HG03066 (cell line): ENCODE measurements around the gene STMND1.

Experiments
- ATAC-seq: cut with Tn5 transposase; IDR thresholded peaks from one replicate; pipeline ENCODE4 v1.9.1; 2021; ENCODE audit warnings: low read depth; ENCODE audit not compliant: unreplicated experiment

The STMND1 gene

DNA sequence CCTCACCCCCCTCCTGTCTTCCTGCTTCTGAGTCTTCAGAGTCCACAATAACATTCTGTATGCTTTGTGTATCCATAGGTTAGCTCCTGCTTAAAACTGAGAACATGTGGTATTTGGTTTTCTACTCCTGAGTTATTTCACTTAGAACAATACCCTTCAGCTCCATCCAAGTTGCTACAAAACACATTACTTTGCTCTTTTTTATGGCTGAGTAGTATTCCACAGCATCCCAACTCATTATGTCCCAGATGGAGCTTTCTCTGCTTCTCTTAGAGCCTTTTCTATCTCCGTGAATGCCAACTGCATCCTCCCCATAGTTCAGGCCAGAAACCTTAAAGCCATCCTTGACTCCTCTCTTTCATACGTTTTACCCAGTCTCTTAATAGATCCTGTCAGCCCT lies 55.8 kb downstream of the STMND1 start:
- ATAC-seq, result no peak

DNA sequence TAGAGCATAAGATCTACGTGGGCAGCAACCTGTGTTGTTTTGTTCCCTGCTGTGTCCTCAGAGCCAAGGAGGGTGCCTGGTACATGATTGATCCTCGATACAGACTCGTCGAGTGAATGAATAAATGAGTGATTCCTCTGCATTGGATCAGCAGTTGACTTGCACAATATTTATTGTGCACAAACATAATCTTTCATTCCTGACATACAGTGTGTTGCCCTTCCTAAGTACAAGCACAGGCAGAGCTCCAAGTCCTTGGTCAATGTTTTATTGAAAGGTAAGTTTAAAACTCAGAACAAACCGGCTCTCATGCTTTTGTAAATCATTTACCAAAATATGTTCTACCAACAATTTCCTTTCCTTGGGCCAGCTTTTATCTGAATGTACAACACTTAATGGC lies 57.4 kb downstream of the STMND1 start:
- ATAC-seq, result no peak

DNA sequence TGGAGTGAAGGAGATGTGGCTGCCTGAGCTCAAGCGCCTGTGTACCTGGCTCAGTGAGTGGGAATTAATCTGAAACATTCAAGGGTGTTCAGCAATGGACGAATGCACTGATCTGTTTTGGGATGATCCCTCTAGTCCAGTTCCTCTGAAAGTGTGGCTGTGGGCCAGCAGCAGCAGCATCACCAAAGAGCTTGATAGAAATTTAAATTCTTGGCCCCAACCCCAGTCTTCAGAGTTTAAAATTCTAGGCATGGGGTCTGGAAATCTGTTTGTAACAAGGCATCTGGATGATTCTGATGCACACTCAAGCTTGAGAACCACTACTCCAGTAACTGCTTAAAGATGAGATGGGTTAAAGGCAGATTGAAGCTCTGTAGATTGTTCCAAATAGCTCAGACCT lies 59.2 kb downstream of the STMND1 start:
- no peak for ATAC-seq

DNA sequence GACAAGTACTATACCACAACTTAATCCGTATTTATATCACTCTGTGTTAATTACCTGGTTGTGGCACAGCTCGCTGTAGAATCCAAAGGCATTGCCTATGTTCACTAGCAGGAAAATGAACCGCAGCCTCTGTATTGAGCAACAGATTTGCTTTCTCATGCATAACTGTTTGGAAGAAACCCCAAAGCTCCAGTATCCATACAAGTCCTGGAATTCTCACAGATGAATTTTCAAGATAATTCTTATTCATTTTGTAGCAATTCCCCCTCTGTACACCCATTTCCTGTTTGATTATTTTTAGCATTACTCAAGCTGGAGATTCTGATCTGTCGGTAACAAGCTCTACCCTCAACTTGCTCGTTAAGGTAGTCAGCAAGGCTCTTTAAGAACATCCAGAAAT lies 63.5 kb downstream of the STMND1 start:
- no peak for ATAC-seq

DNA sequence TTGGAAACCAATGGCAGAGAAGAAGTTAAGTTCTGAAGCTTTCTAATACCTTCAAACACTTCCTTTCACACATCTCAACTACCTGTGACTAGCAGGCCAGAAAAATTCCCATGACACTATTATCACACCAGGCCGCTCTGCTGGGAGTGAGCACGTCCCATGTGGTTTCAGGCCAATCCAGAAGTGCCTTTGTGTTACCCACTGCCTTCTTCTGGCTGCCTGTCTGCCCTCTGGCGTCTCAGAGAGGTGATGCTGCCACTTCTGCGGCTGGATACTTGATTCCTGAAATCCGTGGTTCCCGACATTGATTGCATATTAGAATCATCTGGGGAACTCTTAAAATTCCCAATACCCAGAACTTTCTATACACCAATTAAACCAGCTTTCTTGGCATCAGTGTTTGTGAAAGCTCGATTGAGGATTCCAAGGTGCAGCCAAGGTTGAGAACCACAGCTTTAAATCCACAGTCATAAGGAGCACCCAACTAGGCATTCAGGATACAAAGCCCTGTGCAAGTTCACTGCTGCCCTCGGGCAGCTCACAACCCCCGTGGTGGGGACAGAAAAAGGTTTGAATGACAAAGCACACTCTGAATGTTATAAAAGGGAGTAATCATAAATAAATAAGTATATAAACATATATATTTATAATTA lies 65.6 kb downstream of the STMND1 start:
- ATAC-seq, result no peak

DNA sequence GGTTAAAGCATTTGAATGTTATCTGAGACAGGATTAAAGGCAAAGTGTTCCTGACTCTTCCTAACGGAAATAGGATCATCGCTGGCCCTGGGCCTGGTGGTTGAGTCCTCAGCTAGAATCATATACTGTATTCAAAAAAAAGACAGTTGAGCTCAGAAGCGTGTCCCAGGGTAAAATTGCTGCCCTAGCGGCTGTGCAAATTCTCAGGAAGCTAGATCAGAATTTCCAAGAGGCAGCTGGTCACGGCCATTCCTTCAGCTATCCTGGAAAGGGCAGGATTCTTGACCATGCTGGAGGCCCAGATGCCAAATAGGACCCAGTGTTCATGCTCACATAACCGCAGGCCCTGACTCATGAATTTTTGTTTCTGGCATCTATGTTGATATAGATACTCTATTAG lies 67.4 kb downstream of the STMND1 start:
- ATAC-seq, result no peak

DNA sequence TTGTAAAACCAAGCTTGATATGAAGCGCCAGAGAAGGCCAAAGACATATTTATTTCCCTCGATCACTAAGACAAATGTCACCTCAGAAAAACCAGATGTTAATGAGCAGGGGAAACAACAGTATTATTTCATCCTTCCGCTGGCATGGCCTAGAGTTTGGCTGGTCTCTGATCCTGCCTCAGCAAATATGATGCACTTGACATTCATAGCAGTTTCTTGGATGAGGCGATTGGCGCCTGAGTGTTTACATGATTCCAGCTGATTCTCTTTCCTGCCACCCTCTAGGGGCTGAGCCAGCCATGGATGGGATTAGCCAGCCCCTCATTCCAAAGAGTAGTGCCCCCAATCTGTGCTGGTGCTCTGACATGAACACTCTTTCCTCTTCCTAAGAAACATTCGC lies 67.9 kb downstream of the STMND1 start:
- no peak for ATAC-seq

DNA sequence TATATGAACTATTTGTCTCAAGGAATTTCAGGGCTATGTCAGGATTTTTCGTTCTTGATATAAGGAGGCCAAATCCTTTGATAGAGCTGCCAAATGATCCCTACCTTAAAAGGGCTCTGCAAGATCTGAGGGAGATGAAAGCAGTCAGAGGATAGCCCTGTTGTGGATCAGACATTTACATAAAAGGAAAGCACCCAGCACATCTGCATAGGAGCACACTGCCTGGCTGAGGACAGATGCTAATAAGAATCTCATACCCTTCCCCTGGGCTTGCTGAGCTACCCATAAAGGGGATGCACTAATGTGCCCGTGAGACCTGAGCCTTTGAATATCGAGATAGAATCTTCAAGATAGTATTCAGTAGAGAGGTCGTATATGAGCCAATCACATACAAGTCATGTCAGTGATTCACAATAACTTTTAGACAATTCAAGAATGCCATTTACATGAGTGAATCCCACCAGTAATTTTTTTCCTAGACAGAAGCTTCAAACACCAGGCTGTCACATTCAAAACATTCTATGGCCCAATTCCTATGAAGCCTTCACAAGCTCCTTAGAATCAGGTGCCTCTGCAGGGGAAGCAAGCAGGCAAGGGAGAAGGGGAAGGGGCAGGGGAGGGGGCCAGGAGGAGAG lies 71.1 kb downstream of the STMND1 start:
- no peak for ATAC-seq

DNA sequence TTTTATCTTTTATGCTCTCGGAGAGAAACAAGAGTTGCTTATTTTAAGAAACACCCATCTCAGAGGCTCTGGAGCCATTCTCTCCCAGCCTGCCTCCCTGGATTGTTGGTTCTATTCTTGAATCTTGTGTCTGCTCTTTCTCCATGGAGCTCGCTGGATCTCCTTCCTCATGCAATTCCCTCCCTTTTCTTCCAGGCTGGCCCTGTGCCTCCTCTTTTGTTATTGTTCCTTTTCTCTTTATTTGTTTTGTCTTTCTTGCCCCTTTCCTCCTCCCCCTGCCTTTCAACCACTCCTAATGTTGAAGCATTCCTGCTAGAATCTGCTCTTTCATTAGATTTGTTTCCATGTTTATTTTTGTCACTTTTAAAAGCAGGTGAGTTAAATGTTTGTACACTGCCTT lies 76.5 kb downstream of the STMND1 start:
- ATAC-seq, result no peak

DNA sequence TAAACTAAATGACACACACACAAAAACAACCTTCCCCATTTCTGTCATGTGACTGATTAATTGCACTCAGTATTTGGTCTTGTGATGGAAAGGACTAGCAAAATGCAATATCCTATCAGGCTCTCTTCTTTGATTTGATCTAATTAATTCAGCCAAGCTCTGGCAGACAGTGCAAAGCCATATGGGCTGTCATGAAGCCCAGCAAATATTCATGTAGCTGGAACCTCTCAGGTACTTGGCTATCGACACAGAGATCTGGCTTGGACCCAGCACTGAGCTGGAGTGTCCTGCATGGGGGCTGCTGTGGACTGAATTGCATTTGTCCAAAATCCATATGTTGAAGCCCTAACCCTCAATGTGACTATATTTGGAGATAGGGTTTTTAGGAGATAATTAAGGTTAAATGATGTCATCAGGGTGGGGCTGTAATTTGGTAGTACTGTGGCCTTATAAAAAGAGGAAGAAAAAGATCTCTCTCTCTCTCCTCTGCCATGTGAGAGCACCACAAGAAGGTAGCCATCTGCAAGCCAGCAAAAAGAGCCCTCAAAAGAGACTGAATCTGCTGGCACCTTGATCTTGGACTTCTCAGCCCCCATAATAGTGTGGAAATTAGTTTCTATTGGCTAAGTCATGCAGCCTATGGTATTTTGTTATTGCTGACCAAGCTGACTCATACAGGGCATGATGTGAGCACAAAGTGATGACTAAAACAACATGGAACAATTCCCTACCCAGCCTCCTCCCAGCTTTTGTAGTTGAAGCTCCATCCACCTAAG lies 77.1 kb downstream of the STMND1 start:
- no peak for ATAC-seq

DNA sequence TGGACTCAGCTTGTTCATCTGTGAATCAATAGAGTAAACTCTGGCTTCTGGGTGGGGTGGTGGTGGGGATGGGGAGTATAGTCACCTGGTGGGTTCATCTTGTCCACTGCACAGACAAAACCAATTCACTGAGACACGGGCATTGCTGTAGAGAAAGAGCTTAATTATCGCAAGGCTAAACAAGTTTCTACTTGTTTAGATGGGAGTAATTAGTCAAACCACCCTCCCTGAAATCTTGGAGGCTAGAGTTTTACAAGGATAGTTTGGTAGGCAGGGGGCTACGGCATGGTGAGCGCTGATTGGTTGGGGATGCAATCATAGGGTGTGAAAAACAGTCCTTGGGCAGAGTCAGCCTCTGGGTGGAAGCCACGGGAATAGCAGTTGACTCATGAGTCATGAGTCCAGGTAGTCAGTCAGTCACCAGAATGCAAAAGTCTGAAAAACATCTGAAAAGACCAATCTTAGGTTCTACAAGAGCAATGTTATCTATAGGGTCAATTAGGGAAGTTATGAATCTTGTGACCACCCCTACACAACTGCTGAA lies 77.8 kb downstream of the STMND1 start:
- no peak for ATAC-seq
